ENCODE data around the gene SLC43A1. TPM values are rescaled to one million over a fixed set of nuclear protein-coding genes. Genes with fewer than 3 reads are reported as not detected.

SLC43A1 gene
- polyA plus RNA-seq, 3 donors, result 5.4 to 6.2 (median 5.8) TPM

DNA sequence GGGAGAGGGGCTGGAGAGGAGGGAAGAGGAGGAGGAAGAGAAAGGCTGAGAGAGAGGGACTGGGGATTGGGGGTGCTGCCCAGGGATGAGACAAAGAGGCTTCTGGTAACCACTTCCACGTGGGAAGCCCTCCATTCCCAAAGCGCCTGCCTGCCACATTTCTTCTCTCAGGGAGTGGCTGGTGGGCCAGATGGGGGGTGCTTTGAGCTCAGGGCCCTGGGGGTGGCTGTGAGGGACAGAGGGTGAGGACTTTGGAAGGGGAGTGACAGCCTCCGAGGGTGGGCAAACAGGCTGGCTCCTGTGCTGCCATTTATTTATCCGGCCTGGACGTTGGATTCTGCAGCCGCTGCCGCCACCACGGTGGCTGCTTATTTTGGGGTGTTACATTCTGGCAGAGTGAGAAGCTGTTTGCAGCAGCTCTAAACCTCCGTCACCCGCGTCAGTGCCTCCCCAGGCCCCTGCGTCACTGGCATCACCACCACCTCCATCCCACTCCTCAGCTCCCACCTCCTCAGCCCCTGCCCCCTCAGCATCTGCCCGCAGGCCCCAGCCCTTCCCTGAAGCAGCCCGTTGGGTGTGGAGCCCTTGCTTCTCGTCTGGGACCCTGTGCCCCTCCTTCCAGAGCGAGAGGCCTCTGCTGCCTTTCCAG, 53.5 kb downstream of the SLC43A1 start:
- Histone ChIP-seq H3K79me2 (ENCODE audit: insufficient read depth, low read length) (no peaks in the 10 kb centered on the region), H3K36me3 (replicated peaks in 1 of 2; ENCODE audit: control insufficient read depth in 1 of 2, insufficient read depth in 2 of 2, low read length in 2 of 2) (no peaks in the 10 kb centered on the region), H3K27ac (ENCODE audit: low read depth in 1 of 2, low read length in 2 of 2) (no peak overlapping the region), H3K27me3 (ENCODE audit: control insufficient read depth in 2 of 2, insufficient read depth in 2 of 2, low read length in 2 of 2) (peaks cover 25 to 51% of the 10 kb centered on the region in 2 donors), H3K9me3 (replicated peaks in 1 of 2; ENCODE audit: control insufficient read depth in 1 of 2, insufficient read depth in 1 of 2, low read length in 2 of 2) (peaks cover 0 to 4% of the 10 kb centered on the region in 2 donors), H4K20me1 (ENCODE audit: insufficient read depth, low read length) (no peaks in the 10 kb centered on the region), H2AFZ (ENCODE audit: insufficient read depth, low read depth, low read length, poor library complexity, severe bottlenecking) (no peak overlapping the region), H3K4me3 (replicated peaks in 1 of 3; ENCODE audit: low read depth in 2 of 3, low read length in 3 of 3) (no peak overlapping the region), H3K4me1 (ENCODE audit: control insufficient read depth in 1 of 2, insufficient read depth in 2 of 2, low read length in 2 of 2) (peaks cover 44 to 45% of the 10 kb centered on the region in 2 donors), H3K9ac (ENCODE audit: insufficient read depth, low read length, poor library complexity, severe bottlenecking) (no peak overlapping the region), H3K4me2 (replicated peaks; ENCODE audit: extremely low read depth, low read length, poor library complexity, severe bottlenecking) (no peak overlapping the region)
- TF ChIP-seq, protein P1, sequence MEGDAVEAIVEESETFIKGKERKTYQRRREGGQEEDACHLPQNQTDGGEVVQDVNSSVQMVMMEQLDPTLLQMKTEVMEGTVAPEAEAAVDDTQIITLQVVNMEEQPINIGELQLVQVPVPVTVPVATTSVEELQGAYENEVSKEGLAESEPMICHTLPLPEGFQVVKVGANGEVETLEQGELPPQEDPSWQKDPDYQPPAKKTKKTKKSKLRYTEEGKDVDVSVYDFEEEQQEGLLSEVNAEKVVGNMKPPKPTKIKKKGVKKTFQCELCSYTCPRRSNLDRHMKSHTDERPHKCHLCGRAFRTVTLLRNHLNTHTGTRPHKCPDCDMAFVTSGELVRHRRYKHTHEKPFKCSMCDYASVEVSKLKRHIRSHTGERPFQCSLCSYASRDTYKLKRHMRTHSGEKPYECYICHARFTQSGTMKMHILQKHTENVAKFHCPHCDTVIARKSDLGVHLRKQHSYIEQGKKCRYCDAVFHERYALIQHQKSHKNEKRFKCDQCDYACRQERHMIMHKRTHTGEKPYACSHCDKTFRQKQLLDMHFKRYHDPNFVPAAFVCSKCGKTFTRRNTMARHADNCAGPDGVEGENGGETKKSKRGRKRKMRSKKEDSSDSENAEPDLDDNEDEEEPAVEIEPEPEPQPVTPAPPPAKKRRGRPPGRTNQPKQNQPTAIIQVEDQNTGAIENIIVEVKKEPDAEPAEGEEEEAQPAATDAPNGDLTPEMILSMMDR (IDR thresholded peaks at IDR 0.05), result no peak
- H3K4me3 Mint-ChIP-seq, result peak overlapping the region; percentile 47 to 75
- peaks cover 44% of the 10 kb centered on the region for H3K4me1 Mint-ChIP-seq
- DNase-seq, result no peak
- intact Hi-C loops (cut with micrococcal nuclease), result no loop called here
- 89% methylated on average over 12 of the region's 16 CpGs for WGBS (ENCODE audit: insufficient coverage)
- no peak overlapping the region for H3K27ac Mint-ChIP-seq
- H3K27me3 Mint-ChIP-seq (ENCODE audit: low read depth in 3 of 3), result peaks cover 37 to 58% (median 56%) of the 10 kb centered on the region in 3 donors
- peaks cover 2 to 19% of the 10 kb centered on the region in 2 donors for H3K36me3 Mint-ChIP-seq
- peaks cover 0 to 28% (median 7%) of the 10 kb centered on the region in 7 donors for H3K9me3 Mint-ChIP-seq

GRCh38 chr11:57460758-57461749, 54.4 kb downstream of the SLC43A1 start:
- Histone ChIP-seq H3K79me2 (ENCODE audit: insufficient read depth, low read length) (no peaks in the 10 kb centered on the region), H3K27me3 (ENCODE audit: control insufficient read depth in 2 of 2, insufficient read depth in 2 of 2, low read length in 2 of 2) (peaks cover 25 to 52% of the 10 kb centered on the region in 2 donors), H3K36me3 (replicated peaks in 1 of 2; ENCODE audit: control insufficient read depth in 1 of 2, insufficient read depth in 2 of 2, low read length in 2 of 2) (no peaks in the 10 kb centered on the region), H4K20me1 (ENCODE audit: insufficient read depth, low read length) (no peaks in the 10 kb centered on the region), H3K4me3 (replicated peaks in 1 of 3; ENCODE audit: low read depth in 2 of 3, low read length in 3 of 3) (peak overlapping the region; percentile 9 to 81 (median 27)), H3K9ac (ENCODE audit: insufficient read depth, low read length, poor library complexity, severe bottlenecking) (peak overlapping the region; percentile 36), H3K27ac (ENCODE audit: low read depth in 1 of 2, low read length in 2 of 2) (no peak overlapping the region), H3K4me1 (ENCODE audit: control insufficient read depth in 1 of 2, insufficient read depth in 2 of 2, low read length in 2 of 2) (peaks cover 44 to 45% of the 10 kb centered on the region in 2 donors), H3K4me2 (replicated peaks; ENCODE audit: extremely low read depth, low read length, poor library complexity, severe bottlenecking) (peak overlapping the region; percentile 93), H2AFZ (ENCODE audit: insufficient read depth, low read depth, low read length, poor library complexity, severe bottlenecking) (peak overlapping the region; percentile 63), H3K9me3 (replicated peaks in 1 of 2; ENCODE audit: control insufficient read depth in 1 of 2, insufficient read depth in 1 of 2, low read length in 2 of 2) (peaks cover 0 to 4% of the 10 kb centered on the region in 2 donors)
- Mint-ChIP-seq H3K27me3 (ENCODE audit: low read depth in 3 of 3) (peaks cover 37 to 59% (median 58%) of the 10 kb centered on the region in 3 donors), H3K4me3 (peak overlapping the region; percentile 50 to 75), H3K27ac (no peak overlapping the region), H3K4me1 (peaks cover 44% of the 10 kb centered on the region), H3K36me3 (peaks cover 2 to 19% of the 10 kb centered on the region in 2 donors), H3K9me3 (peaks cover 0 to 28% (median 7%) of the 10 kb centered on the region in 7 donors)
- DNase-seq, result no peak
- WGBS (ENCODE audit: insufficient coverage), result 9% methylated on average over 48 of the region's 50 CpGs
- intact Hi-C loops (cut with micrococcal nuclease), result no loop called here
- TF ChIP-seq, protein P1 (IDR thresholded peaks at IDR 0.05), result no peak
